Measurements from ENCODE around the gene LRCH3. TPM values are rescaled to one million over a fixed set of nuclear protein-coding genes. Genes with fewer than 3 reads are reported as not detected.
A peak's percentile ranks its signal among the peaks of the same experiment; 100 is the strongest.

LRCH3 gene
- total and polyA plus RNA-seq, 12 donors, result 7.1 to 33.2 (median 26.3) TPM

- H3K27me3 ChIP-seq, result no peaks in the 10 kb centered on the region
- 79 to 90% methylated on average over 1 of the region's 1 CpG for whole genome bisulfite sequencing, 2 donors
- H3K9me3 ChIP-seq, result no peaks in the 10 kb centered on the region
- no peak for DNase-seq
- no peak overlapping the region for H3K4me3 ChIP-seq
- no peak for TF ChIP-seq CTCF (IDR thresholded peaks at IDR 0.05)
- H3K4me1 ChIP-seq, result peaks cover 3 to 32% (median 27%) of the 10 kb centered on the region in 9 donors
- H3K27ac ChIP-seq, result peak overlapping the region in 2 of 10 donors; percentile 98 to 99
- intact Hi-C loops (cut with DNase I), result loop anchor here in 6 of 10 donors (5.0 kb wide), 2 partner anchors 38 to 43 kb away; partner anchors contain the start of gene FYTTD1 (in 1 of the 6)
- H3K36me3 ChIP-seq, result peaks cover 0 to 30% (median 0%) of the 10 kb centered on the region in 9 donors
- ATAC-seq, result no peak
These were observed 1.0 kb upstream of the LRCH3 start for GRCh38 chr3:197790033-197790432.

- DNase-seq, result no peak
- intact Hi-C loops (cut with DNase I), result loop anchor here in 6 of 10 donors (5.0 kb wide), 2 partner anchors 40 to 45 kb away; partner anchors contain the start of gene FYTTD1 (in 1 of the 6)
- H3K36me3 ChIP-seq, result peaks cover 0 to 15% (median 0%) of the 10 kb centered on the region in 9 donors
- peaks cover 3 to 43% (median 31%) of the 10 kb centered on the region in 9 donors for H3K4me1 ChIP-seq
- H3K4me3 ChIP-seq, result peak overlapping the region; percentile 70 to 98 (median 90)
- ATAC-seq, result peak; percentile 33 to 49 (median 37)
- H3K27me3 ChIP-seq, result no peaks in the 10 kb centered on the region
- peak overlapping the region; percentile 94 to 99 (median 98) for H3K27ac ChIP-seq
- H3K9me3 ChIP-seq, result no peaks in the 10 kb centered on the region
- TF ChIP-seq CTCF (IDR thresholded peaks at IDR 0.05), result no peak
- 20 to 23% methylated on average over 25 of the region's 25 CpGs for WGBS, 2 donors
These were observed 1.0 kb downstream of the LRCH3 start for GRCh38 chr3:197791892-197792647.

GRCh38 chr3:197793247-197793646 is 2.2 kb downstream of the LRCH3 start:
- H3K9me3 ChIP-seq, result no peaks in the 10 kb centered on the region
- intact Hi-C loops (cut with DNase I), result loop anchor here in 6 of 10 donors (5.0 kb wide), 2 partner anchors 41 to 46 kb away; partner anchors contain the start of gene FYTTD1 (in 1 of the 6)
- peak overlapping the region in 4 of 10 donors; percentile 1 to 94 (median 80) for H3K4me3 ChIP-seq
- H3K27me3 ChIP-seq, result no peaks in the 10 kb centered on the region
- no peak for DNase-seq
- WGBS, 2 donors, result 24 to 27% methylated on average over 2 of the region's 2 CpGs
- TF ChIP-seq CTCF (IDR thresholded peaks at IDR 0.05), result no peak
- H3K36me3 ChIP-seq, result peaks cover 0 to 6% (median 0%) of the 10 kb centered on the region in 9 donors
- peaks cover 3 to 51% (median 34%) of the 10 kb centered on the region in 9 donors for H3K4me1 ChIP-seq
- peak overlapping the region in 1 of 10 donors; percentile 7 for H3K27ac ChIP-seq
- ATAC-seq, result no peak

- Histone ChIP-seq H3K9me3 (no peaks in the 10 kb centered on the region), H3K36me3 (no peaks in the 10 kb centered on the region), H3K27ac (no peak overlapping the region), H3K27me3 (no peaks in the 10 kb centered on the region), H3K4me3 (no peak overlapping the region), H3K4me1 (peaks cover 6 to 60% (median 43%) of the 10 kb centered on the region in 9 donors)
- ATAC-seq (no peak), DNase-seq (no peak)
- intact Hi-C loops (cut with DNase I), result loop anchor here in 6 of 10 donors (5.0 kb wide), 2 partner anchors 42 to 47 kb away; partner anchors contain the start of gene FYTTD1 (in 1 of the 6)
- TF ChIP-seq CTCF (IDR thresholded peaks at IDR 0.05), result no peak
- 87 to 90% methylated on average over 1 of the region's 1 CpG for WGBS, 2 donors
These were observed 3.1 kb downstream of the LRCH3 start for GRCh38 chr3:197794115-197794514.

Data from heart right ventricle (tissue), 16 donors.